ENCODE data around the gene TRMT13.
"Not testable (repeated sequence)": the region's sequence is repeated elsewhere in the genome, so short reads cannot be mapped to it uniquely, and the experiment has no call there.

GRCh38 chr1:100200060-100200459 is 67.1 kb downstream of the TRMT13 start:
- not testable (repeated sequence) for TF ChIP-seq CTCF, POLR2A (IDR thresholded peaks at IDR 0.05)
